Cardiac muscle cell (in vitro differentiated cells and primary cell): Measurements from ENCODE around the gene RIC8B. TPM values are rescaled to one million over a fixed set of nuclear protein-coding genes. Genes with fewer than 3 reads are reported as not detected.

ENCODE experiments used
- DNase-seq, 2 donors: peaks; one replicate each; pipeline versions ENCODE4 v3.0.0 to v3.0.0-alpha.2; 2010 to 2017; ENCODE audit warnings: low read depth in 1 of 2, low spot score in 1 of 2
- H3K27ac ChIP-seq: fragments of 200-600 bp; sonication (generic); 2 replicates; pipeline ENCODE4 v1.5.1; 2016
- H3K27me3 ChIP-seq: fragments of 200-600 bp; sonication (generic); 2 replicates; pipeline ENCODE4 v1.6.0; 2016; ENCODE audit warnings: control low read depth
- H3K36me3 ChIP-seq: fragments of 200-600 bp; sonication (generic); 2 replicates; pipeline ENCODE4 v1.5.1; 2016; ENCODE audit warnings: control low read depth
- H3K4me1 ChIP-seq: fragments of 200-600 bp; sonication (generic); 2 replicates; pipeline ENCODE4 v1.8.1; 2017; ENCODE audit warnings: low read depth, mild to moderate bottlenecking, mixed run types
- H3K4me3 ChIP-seq: fragments of 200-600 bp; sonication (generic); 2 replicates; pipeline ENCODE4 v1.5.1; 2016; ENCODE audit warnings: mild to moderate bottlenecking
- H3K9me3 ChIP-seq: fragments of 200-600 bp; sonication (generic); 2 replicates; pipeline ENCODE4 v1.5.1; 2017; ENCODE audit warnings: low read depth, mild to moderate bottlenecking, control low read depth
- polyA plus RNA-seq: library from polyadenylated mRNA; unstranded; fragments of >200 nt; fragmentation: Nextera tagmentation; extraction: Ambion mirVana; gene quantifications from 2 replicates; pipeline ENCODE4 v1.2.1, GENCODE V29; 2016
- total RNA-seq: library from RNA; depleted of rRNA; stranded (reverse); fragments of >200 nt; gene quantifications from 2 replicates; pipeline ENCODE4 v1.2.3, GENCODE V29; 2016
- TF ChIP-seq, protein P1 (sequence below): IDR thresholded peaks from 2 replicates; pipeline ENCODE4 v1.5.1; 2012; ENCODE audit warnings: low read depth, mild to moderate bottlenecking, low read length

RIC8B gene
- total and polyA plus RNA-seq, 2 experiments from 2014 or later: 15.7 to 16.6 TPM

DNA sequence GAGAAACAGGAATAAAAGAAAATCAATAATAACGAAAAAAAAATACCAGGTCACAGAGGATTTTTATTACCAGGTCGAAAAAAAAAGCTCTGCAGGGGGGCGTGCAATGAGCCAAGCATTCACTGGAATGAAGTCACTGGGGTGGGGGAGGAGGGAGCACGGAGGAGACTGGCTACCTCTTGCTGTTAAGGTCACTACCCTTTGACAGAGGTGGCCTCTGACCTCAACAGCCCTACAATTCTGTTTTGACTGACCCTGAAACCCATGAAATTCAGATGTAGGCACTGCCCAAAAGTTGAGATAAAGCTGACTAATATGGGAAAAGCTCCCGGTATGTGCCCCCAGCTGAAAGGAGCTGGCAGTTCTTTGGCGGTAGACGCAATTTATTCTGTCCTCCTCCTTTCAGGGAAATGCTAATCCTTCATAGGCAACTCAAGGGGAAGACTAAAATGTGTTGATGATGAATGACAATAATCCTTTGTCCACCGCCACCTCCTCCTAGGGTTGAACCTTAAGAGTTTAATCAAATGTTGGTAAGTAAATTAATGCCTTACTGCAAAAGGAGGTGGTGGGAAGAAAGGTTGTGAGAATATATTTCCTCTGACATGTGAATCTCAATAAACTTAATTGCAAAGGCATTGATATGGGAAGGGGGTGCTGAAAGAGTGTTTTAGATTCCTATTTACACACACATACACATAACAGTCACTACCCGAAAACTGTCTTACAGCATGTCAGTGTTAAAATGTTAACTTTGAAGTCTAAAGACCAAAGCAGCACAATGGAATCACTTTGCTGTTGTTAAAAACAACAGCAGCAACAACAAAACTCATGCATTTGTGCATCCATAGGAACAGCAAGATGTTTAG lies 6.3 kb upstream of the RIC8B start:
- Histone ChIP-seq H3K27ac (no peak overlapping the region), H3K36me3 (no peaks in the 10 kb centered on the region), H3K9me3 (no peaks in the 10 kb centered on the region), H3K4me3 (no peak overlapping the region), H3K4me1 (peaks cover 34% of the 10 kb centered on the region), H3K27me3 (no peaks in the 10 kb centered on the region)
- TF ChIP-seq, protein P1, sequence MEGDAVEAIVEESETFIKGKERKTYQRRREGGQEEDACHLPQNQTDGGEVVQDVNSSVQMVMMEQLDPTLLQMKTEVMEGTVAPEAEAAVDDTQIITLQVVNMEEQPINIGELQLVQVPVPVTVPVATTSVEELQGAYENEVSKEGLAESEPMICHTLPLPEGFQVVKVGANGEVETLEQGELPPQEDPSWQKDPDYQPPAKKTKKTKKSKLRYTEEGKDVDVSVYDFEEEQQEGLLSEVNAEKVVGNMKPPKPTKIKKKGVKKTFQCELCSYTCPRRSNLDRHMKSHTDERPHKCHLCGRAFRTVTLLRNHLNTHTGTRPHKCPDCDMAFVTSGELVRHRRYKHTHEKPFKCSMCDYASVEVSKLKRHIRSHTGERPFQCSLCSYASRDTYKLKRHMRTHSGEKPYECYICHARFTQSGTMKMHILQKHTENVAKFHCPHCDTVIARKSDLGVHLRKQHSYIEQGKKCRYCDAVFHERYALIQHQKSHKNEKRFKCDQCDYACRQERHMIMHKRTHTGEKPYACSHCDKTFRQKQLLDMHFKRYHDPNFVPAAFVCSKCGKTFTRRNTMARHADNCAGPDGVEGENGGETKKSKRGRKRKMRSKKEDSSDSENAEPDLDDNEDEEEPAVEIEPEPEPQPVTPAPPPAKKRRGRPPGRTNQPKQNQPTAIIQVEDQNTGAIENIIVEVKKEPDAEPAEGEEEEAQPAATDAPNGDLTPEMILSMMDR: no peak
- DNase-seq: peak in 1 of 2 donors; percentile 70

DNA sequence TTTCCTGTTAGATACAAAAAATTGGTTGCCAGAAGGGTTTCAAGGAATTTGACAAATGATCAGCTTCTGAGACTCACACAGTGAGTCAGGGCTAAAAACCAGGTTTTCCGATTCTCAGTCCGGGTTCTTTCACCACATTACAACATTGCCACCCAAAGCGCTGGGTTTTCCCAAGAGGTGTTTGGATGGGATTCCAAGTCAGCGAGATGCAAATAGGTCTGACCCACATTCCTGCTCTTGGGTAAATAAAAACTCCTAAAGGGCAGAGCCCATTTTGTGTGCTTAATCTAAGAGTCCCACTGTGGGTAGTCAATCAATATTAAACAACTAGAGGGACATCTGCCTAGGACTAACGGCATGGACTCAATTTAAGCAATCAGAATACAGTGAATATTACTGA lies 5.4 kb upstream of the RIC8B start:
- TF ChIP-seq, protein P1: no peak
- no peak overlapping the region for H3K27ac ChIP-seq
- peak in 1 of 2 donors; percentile 71 for DNase-seq
- no peak overlapping the region for H3K4me3 ChIP-seq
- no peaks in the 10 kb centered on the region for H3K27me3 ChIP-seq
- H3K4me1 ChIP-seq: peaks cover 34% of the 10 kb centered on the region
- H3K9me3 ChIP-seq: no peaks in the 10 kb centered on the region
- no peaks in the 10 kb centered on the region for H3K36me3 ChIP-seq

DNA sequence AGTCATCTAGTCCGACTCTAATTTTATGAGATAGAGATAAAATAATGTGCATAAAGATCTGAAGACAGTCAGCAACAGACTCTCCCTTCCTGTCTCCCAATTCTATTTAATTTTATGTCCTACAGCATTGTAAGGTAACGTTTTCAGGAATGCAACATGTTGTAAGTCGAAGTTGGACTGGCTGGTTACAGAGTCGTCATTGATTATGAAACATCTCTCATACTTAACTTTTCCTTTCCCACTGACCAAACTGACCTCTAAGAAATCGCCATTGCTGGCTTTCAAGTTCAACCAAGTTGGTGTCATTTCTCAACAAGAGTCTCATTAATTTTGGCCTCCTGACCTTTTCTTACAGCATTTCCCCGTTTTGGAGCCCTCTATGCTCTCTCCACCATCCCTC lies 4.9 kb upstream of the RIC8B start:
- no peak overlapping the region for H3K27ac ChIP-seq
- no peak overlapping the region for H3K4me3 ChIP-seq

DNA sequence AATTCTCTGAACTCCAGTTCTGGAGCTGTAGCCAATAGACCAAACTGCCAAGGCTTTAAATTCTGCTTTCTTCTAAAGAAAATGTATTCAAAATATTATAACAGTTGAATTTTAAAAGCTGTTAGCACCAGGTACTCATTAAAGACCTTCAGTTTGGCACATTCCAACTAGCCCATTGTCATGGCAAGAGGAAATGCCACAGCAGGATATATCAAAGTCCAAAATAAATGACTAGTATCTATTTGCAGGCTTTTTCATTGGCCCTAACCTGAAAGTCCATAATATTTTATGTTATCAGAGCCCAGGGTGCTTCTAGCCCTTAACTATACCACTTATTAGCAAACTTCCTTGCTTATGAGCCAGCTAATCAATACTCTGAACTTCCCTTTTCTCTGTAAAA lies 3.1 kb upstream of the RIC8B start:
- TF ChIP-seq, protein P1: no peak
- peak overlapping the region; percentile 24 for H3K27ac ChIP-seq
- no peak overlapping the region for H3K4me3 ChIP-seq
- no peaks in the 10 kb centered on the region for H3K36me3 ChIP-seq
- DNase-seq: no peak
- H3K4me1 ChIP-seq: peaks cover 34% of the 10 kb centered on the region
- H3K9me3 ChIP-seq: no peaks in the 10 kb centered on the region
- H3K27me3 ChIP-seq: no peaks in the 10 kb centered on the region

More for the DNA sequence above, 4.9 kb upstream of the RIC8B start:
- DNase-seq: peak in 1 of 2 donors; percentile 43
- Histone ChIP-seq H3K27me3 (no peaks in the 10 kb centered on the region), H3K4me1 (peaks cover 34% of the 10 kb centered on the region), H3K36me3 (no peaks in the 10 kb centered on the region), H3K9me3 (no peaks in the 10 kb centered on the region)
- TF ChIP-seq, protein P1: no peak

DNA sequence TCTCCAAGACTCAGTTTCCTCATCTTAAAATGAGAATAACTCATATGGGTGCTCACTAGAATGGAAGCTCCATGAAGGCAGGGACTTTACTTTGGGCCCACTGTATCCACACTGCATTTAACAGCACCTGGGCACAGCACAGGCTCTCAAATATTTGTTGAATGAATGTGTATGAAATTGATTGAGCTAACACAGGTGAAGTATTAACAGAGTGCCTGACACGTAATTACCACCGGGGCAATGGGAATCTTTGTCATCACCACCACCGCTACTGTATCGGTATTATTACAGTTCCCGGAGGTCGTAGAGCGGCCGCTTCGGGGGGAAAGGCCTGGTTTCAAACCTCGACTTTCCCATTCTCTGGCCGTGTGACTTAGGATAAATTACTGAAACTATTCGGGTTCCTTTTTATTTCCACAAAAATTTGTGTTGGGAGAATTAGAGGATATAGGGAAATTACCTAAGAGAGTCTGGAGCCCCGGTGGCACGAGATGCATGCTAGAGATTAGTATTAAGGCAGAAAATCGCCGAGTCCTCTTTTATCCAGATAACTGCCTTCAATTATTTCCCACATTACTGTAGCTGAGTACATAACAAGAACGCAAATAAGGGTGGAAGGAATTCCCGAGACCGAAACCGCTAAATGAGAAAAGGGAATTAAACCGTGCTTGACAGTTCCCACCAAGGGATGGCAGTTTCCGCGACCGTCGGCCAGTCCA lies 1.0 kb upstream of the RIC8B start:
- H3K27me3 ChIP-seq: no peaks in the 10 kb centered on the region
- TF ChIP-seq, protein P1: no peak

More for the DNA sequence above, 1.0 kb upstream of the RIC8B start:
- H3K4me3 ChIP-seq: peak overlapping the region; percentile 76
- no peak for DNase-seq
- H3K9me3 ChIP-seq: no peaks in the 10 kb centered on the region
- peak overlapping the region; percentile 91 for H3K27ac ChIP-seq
- H3K36me3 ChIP-seq: no peaks in the 10 kb centered on the region
- H3K4me1 ChIP-seq: peaks cover 14% of the 10 kb centered on the region
